HTERT RPE-1 (cell line): Measurements from ENCODE around the gene ICAM1.
"Not testable (repeated sequence)": the region's sequence is repeated elsewhere in the genome, so short reads cannot be mapped to it uniquely, and the experiment has no call there.

ENCODE experiments used
- in situ Hi-C: fragments of 300-500 bp; cut with MboI; formaldehyde crosslinking; loops from 4 replicates; pipeline ENCODE4 v1.14.3; 2020; ENCODE audit warnings: low sequenced_read_pairs

ICAM1 gene

GRCh38 chr19:10241826-10242449, 29.0 kb upstream of the ICAM1 start:
- in situ Hi-C loops: not testable (repeated sequence)

GRCh38 chr19:10243606-10244005, 27.3 kb upstream of the ICAM1 start:
- in situ Hi-C loops: no loop called here

GRCh38 chr19:10245189-10245939, 25.6 kb upstream of the ICAM1 start:
- in situ Hi-C loops: no loop called here

GRCh38 chr19:10246511-10246910, 24.4 kb upstream of the ICAM1 start:
- in situ Hi-C loops: no loop called here

- in situ Hi-C loops: no loop called here
Observed at GRCh38 chr19:10251792-10252694, 18.9 kb upstream of the ICAM1 start, which contains the start of gene MRPL4. Gene MRPL4, plus strand, starts transcription at chr19:10252214. Its CDS starts 40 bp downstream, at chr19:10252254.

- in situ Hi-C loops: no loop called here
Observed at GRCh38 chr19:10252707-10253106, 18.2 kb upstream of the ICAM1 start.

- in situ Hi-C loops: no loop called here
Observed at GRCh38 chr19:10254244-10254643, 16.7 kb upstream of the ICAM1 start.

GRCh38 chr19:10255358-10255757, 15.6 kb upstream of the ICAM1 start:
- in situ Hi-C loops: no loop called here

- in situ Hi-C loops: no loop called here
Observed at GRCh38 chr19:10256551-10256950, 14.4 kb upstream of the ICAM1 start.

GRCh38 chr19:10256970-10257615, 13.8 kb upstream of the ICAM1 start:
- in situ Hi-C loops: no loop called here

- in situ Hi-C loops: no loop called here
Observed at GRCh38 chr19:10258080-10258710, 12.7 kb upstream of the ICAM1 start.

GRCh38 chr19:10259162-10259905, 11.6 kb upstream of the ICAM1 start:
- in situ Hi-C loops: no loop called here

GRCh38 chr19:10260141-10260584, 10.8 kb upstream of the ICAM1 start:
- in situ Hi-C loops: no loop called here

- in situ Hi-C loops: no loop called here
Observed at GRCh38 chr19:10262771-10263170, 8.1 kb upstream of the ICAM1 start.

GRCh38 chr19:10266706-10267105, 4.2 kb upstream of the ICAM1 start:
- in situ Hi-C loops: no loop called here

- in situ Hi-C loops: no loop called here
Observed at GRCh38 chr19:10268071-10268470, 2.8 kb upstream of the ICAM1 start.

- in situ Hi-C loops: no loop called here
Observed at GRCh38 chr19:10269333-10270179, 1.4 kb upstream of the ICAM1 start.

GRCh38 chr19:10270180-10270615, 722 bp upstream of the ICAM1 start:
- in situ Hi-C loops: no loop called here
